ENCODE measurements around the gene S100A1. TPM values are rescaled to one million over a fixed set of nuclear protein-coding genes. Genes with fewer than 3 reads are reported as not detected.
A peak's percentile ranks its signal among the peaks of the same experiment; 100 is the strongest.

The S100A1 gene
- total RNA-seq, 1 experiment from 2014 or later, result not detected

- TF ChIP-seq EZH2 (IDR thresholded peaks at IDR 0.05; ENCODE audit: borderline replicate concordance, low read depth, low read length, poor library complexity, severe bottlenecking) (no peak), CTCF (conservative IDR thresholded peaks at IDR 0.05; ENCODE audit: low read depth, low read length) (no peak)
- H3K4me3 ChIP-seq (ENCODE audit: low read depth, low read length, poor library complexity, severe bottlenecking), result peak overlapping the region; percentile 91
- peaks cover 15% of the 10 kb centered on the region for H3K4me1 ChIP-seq (ENCODE audit: insufficient read depth, low read length, poor library complexity, severe bottlenecking)
- intact Hi-C loops (cut with micrococcal nuclease; ENCODE audit: unreplicated experiment), result loop anchor here (5.0 kb wide), 1 partner anchor 101 kb away; no protein-coding TSS in a partner anchor
- no peak overlapping the region for H3K27ac ChIP-seq (ENCODE audit: low read depth, low read length, poor library complexity, severe bottlenecking)
- ChIA-PET POLR2A (ENCODE audit: low non-redundant PET) (interaction anchor here (0.6 to 1.0 kb wide), 3 partner anchors 14 to 86 kb away, joined by 3 to 7 read pairs (median 4); no protein-coding TSS in a partner anchor), CTCF (interaction anchor here (1.5 kb wide), 1 partner anchor 100 kb away, joined by 4 read pairs; no protein-coding TSS in a partner anchor)
- no TSS peak for BruUV-seq (replicated peaks)
- H3K36me3 ChIP-seq (ENCODE audit: insufficient read depth, low read length, poor library complexity, severe bottlenecking), result peaks cover 26% of the 10 kb centered on the region
- H3K27me3 ChIP-seq (replicated peaks; ENCODE audit: insufficient read depth, low read depth, low read length, poor library complexity), result no peaks in the 10 kb centered on the region
- no peaks in the 10 kb centered on the region for H3K9me3 ChIP-seq (ENCODE audit: low read depth, low read length, poor library complexity, severe bottlenecking)
- DNase-seq (ENCODE audit: low spot score), result no peak
Observed at GRCh38 chr1:153633161-153633753, 5.0 kb downstream of the S100A1 start.

DNA sequence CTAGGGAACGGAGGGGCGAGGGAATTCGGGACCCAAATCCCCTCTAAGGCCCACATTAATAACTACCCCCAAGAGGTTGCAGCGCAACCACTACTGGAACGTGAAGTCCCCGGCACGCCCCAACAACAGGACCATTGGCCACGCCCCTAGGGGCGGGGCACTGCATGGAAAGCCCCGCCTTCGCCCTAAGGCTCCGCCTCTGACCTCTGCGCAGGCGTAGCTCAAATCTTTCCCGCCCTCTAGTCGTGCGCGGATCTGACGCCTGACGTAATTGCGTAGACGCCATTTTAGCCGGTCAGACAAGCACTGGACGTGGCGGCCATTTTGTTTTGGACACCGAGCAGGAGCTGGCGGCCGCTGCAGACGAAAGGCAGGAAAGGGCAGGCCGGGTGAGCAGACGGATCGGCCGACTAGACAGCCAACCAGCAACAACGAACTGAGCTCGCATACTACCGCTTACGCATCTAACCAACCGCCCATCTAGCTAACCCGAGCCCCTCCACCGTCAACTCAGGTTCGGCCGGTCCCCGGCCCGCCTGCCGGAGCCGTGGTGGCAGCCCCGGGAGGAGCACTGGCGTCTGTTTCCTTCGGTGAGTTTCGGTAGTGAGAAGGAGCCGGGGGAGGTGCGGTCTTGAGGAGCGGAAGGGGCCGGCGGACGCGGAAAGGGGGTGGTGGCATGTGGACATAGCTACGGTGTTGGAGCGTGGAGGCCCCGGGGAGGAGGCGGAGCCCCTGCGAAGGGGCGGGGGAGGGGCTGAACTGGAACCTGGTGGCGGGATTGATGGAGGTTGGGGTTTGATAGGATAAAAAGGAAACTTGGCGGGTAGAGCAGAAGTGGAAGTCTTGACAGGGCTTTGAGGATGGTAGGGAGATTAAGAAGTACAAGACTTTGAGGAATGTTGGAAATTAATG is 5.8 kb downstream of the S100A1 start, which contains the start of gene CHTOP:
Gene CHTOP, plus strand, starts transcription at position 313 of the 912 bp plus-strand sequence. CDS start 2,523 bp downstream, outside the sequence.
- CTCF ChIA-PET, result interaction anchor here (1.5 kb wide), 1 partner anchor 100 kb away, joined by 4 read pairs; no protein-coding TSS in a partner anchor
- intact Hi-C loops (cut with micrococcal nuclease; ENCODE audit: unreplicated experiment), result loop anchor here (5.0 kb wide), 1 partner anchor 102 kb away; no protein-coding TSS in a partner anchor
- TSS peak; percentile 81 for BruUV-seq (replicated peaks)

More for the DNA sequence above, 5.8 kb downstream of the S100A1 start, which contains the start of gene CHTOP:
- TF ChIP-seq CTCF (conservative IDR thresholded peaks at IDR 0.05; ENCODE audit: low read depth, low read length), result no peak
- TF ChIP-seq EZH2 (IDR thresholded peaks at IDR 0.05; ENCODE audit: borderline replicate concordance, low read depth, low read length, poor library complexity, severe bottlenecking), result no peak
- Histone ChIP-seq H3K9me3 (ENCODE audit: low read depth, low read length, poor library complexity, severe bottlenecking) (no peaks in the 10 kb centered on the region), H3K27ac (ENCODE audit: low read depth, low read length, poor library complexity, severe bottlenecking) (peak within 1 kb of the TSS; percentile 100), H3K4me1 (ENCODE audit: insufficient read depth, low read length, poor library complexity, severe bottlenecking) (peaks cover 8% of the 10 kb centered on the region), H3K27me3 (replicated peaks; ENCODE audit: insufficient read depth, low read depth, low read length, poor library complexity) (no peaks in the 10 kb centered on the region), H3K36me3 (ENCODE audit: insufficient read depth, low read length, poor library complexity, severe bottlenecking) (peaks cover 34% of the 10 kb centered on the region), H3K4me3 (ENCODE audit: low read depth, low read length, poor library complexity, severe bottlenecking) (peak within 1 kb of the TSS; percentile 91)
- peak; percentile 99 for DNase-seq (ENCODE audit: low spot score)
- POLR2A ChIA-PET (ENCODE audit: low non-redundant PET), result interaction anchor here (0.6 to 1.0 kb wide), 3 partner anchors 14 to 87 kb away, joined by 3 to 7 read pairs (median 4); no protein-coding TSS in a partner anchor

Measured in A673 (cell line).